Activated naive CD8-positive, alpha-beta T cell treated with anti-CD3 and anti-CD28 coated beads, Interleukin-2, amount 10 ng/mL, durations not matched to agents 7 days and 5 days (primary cell): ENCODE measurements around the gene KRTAP1-1. TPM values are rescaled to one million over a fixed set of nuclear protein-coding genes. Genes with fewer than 3 reads are reported as not detected.
"Not testable (repeated sequence)": the region's sequence is repeated elsewhere in the genome, so short reads cannot be mapped to it uniquely, and the experiment has no call there.

Experiments
- ATAC-seq: fragments of 150-1000 bp; cut with Tn5 transposase; one replicate; pipeline ENCODE4 v1.10.0; 2021; ENCODE audit warnings: low read depth, moderate library complexity
- POLR2A ChIA-PET: fragments of 350-600 bp; sonication (Branson Sonifier 250); formaldehyde crosslinking; loops from one replicate; lab custom pipeline; 2021; ENCODE audit warnings: antibody characterized with exemption; lab: Charles Lee
- DNase-seq: peaks from one replicate; pipeline ENCODE4 v3.0.0; 2021
- H3K27ac Mint-ChIP-seq: one replicate; pipeline ENCODE4 v1.8.0; 2022; ENCODE audit warnings: mild to moderate bottlenecking, mixed read lengths
- H3K27me3 Mint-ChIP-seq: one replicate; pipeline ENCODE4 v1.8.0; 2022; ENCODE audit warnings: mild to moderate bottlenecking, moderate library complexity, mixed read lengths
- H3K36me3 Mint-ChIP-seq: one replicate; pipeline ENCODE4 v1.8.0; 2021; ENCODE audit warnings: mild to moderate bottlenecking, mixed read lengths
- H3K4me1 Mint-ChIP-seq: one replicate; pipeline ENCODE4 v1.8.0; 2021; ENCODE audit warnings: mixed read lengths
- H3K4me3 Mint-ChIP-seq: one replicate; pipeline ENCODE4 v1.8.0; 2022; ENCODE audit warnings: mild to moderate bottlenecking, moderate library complexity, mixed read lengths
- H3K9me3 Mint-ChIP-seq: one replicate; pipeline ENCODE4 v1.8.0; 2021; ENCODE audit warnings: mixed read lengths
- total RNA-seq, 2 experiments: library from RNA; stranded (reverse); gene quantifications; one replicate each; pipeline ENCODE4 v1.2.3, GENCODE V29; 2021

Gene KRTAP1-1
- total RNA-seq, 2 experiments from 2014 or later, result not detected

DNA sequence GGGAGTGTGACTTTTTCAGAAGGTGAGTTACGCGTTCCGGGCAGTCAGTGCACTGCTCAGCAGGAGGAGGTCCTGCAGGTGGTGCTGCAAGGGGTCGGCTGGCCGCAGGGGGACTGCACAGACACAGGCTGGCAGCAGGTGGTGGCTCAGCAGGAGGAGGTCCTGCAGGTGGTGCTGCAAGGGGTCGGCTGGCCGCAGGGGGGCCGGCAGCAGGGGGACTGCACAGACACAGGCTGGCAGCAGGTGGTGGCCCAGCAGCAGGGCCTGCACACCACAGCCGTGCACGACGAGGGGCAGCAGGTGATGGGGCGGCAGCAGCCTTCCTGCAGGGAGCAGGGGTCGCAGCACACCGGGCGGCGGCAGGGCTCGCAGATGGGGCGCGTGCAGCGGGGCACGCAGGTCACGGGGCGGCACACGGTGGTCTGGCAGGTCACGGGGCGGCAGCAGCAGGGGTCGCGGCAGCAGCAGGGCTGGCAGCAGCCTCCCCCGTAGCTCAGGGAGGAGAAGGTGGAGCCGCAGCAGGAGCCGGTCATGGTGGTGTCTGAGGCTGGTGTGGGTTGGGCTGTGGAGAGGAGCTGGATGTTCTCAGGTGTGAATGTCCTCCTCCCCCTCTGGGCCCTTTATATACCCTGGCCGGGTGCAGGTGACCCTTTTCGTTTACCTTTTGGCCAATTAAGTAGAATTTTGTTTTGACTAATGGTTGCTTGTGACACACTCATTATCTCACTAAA lies 5.7 kb upstream of the KRTAP1-1 start, which contains the start of gene KRTAP2-1:
Gene KRTAP2-1 (minus strand): TSS at position 582 of the 731 bp plus-strand sequence. CDS start 49 bp downstream, at position 533.
- H3K4me3 Mint-ChIP-seq, H3K4me1 Mint-ChIP-seq, DNase-seq, ATAC-seq, H3K27ac Mint-ChIP-seq, H3K36me3 Mint-ChIP-seq, POLR2A ChIA-PET, H3K27me3 Mint-ChIP-seq, H3K9me3 Mint-ChIP-seq: not testable (repeated sequence)

DNA sequence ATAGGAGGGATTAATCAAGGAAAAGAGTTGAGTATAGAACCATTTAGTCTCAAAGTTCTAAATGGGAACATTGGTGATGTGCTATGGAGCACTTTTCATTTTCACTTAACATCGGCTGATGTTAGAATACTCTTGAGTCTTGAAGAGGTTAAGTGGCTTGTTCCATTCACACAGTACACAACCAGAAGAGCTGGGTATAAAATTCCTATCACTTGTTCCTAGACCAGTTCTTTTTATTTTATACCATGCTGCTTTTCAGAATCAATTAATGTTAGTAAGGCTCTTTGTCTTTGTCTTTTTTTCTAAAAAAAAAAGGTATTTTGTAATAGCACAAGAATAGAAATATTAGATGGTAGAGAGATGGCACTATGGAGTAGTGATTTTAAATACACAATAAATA lies 1.7 kb upstream of the KRTAP1-1 start:
- Mint-ChIP-seq H3K27me3 (peaks cover 9% of the 10 kb centered on the region), H3K4me3 (no peak overlapping the region), H3K9me3 (peaks cover 7% of the 10 kb centered on the region), H3K27ac (no peak overlapping the region), H3K4me1 (no peaks in the 10 kb centered on the region), H3K36me3 (no peaks in the 10 kb centered on the region)
- POLR2A ChIA-PET, result no interaction called here
- DNase-seq (no peak), ATAC-seq (no peak)

DNA sequence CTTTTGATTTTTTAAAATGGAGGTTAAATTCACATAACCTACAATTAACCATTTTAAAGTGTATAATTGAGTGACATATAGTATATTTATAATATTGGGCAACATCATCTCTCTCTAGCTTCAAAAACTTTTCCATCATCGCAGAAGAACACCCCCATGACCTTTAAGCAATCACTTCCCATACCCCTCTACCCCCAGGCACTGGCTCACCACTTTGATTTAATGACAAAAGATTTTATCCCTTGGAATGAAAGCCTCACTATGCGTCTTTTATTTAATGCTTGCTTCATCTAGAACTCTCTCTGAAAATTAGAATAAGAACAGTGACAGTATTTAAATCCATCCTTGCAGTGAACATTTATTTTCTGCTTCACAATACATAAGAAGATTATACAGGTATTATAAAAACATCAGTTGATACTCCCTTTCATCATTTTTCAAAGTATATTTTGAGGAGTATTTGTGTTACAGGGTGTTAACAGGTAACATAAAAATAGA lies 3.3 kb downstream of the KRTAP1-1 start:
- POLR2A ChIA-PET, result no interaction called here
- H3K27me3 Mint-ChIP-seq, result peaks cover 11% of the 10 kb centered on the region
- peaks cover 6% of the 10 kb centered on the region for H3K9me3 Mint-ChIP-seq
- H3K4me1 Mint-ChIP-seq, result no peaks in the 10 kb centered on the region
- H3K27ac Mint-ChIP-seq, result no peak overlapping the region
- DNase-seq (no peak), ATAC-seq (no peak)
- H3K36me3 Mint-ChIP-seq, result no peaks in the 10 kb centered on the region
- no peak overlapping the region for H3K4me3 Mint-ChIP-seq

DNA sequence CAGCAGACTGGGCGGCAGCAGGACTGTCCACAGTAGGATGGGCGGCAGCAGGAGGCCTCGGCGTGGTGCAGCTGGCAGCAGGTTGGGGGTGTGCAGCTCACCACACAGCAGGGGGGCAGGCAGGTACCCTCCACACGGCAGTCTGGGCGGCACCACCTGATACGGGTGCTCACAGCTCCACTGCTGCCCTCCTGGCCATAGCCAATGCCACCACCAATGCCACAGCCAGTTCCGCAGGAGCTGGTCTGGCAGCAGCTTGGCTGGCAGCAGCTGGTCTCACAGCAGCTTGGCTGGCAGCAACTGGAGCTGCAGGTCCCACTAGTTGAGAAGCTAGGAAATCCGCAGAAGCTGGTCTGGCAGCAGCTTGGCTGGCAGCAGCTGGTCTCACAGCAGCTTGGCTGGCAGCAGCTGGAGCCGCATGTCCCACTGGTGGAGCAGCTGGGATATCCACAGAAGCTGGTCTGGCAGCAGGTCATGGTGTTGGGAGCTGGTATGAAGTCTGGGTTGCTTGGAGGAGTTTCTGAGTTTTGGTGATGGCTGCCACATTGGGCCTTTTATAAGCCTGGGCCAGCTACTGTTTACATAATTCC lies 6.8 kb downstream of the KRTAP1-1 start, which contains the start of gene KRTAP1-3:
Gene KRTAP1-3 (minus strand): TSS at position 529 of the 590 bp plus-strand sequence. CDS start 53 bp downstream, at position 476.
- H3K4me1 Mint-ChIP-seq, H3K9me3 Mint-ChIP-seq, POLR2A ChIA-PET, ATAC-seq, H3K4me3 Mint-ChIP-seq, DNase-seq, H3K36me3 Mint-ChIP-seq, H3K27ac Mint-ChIP-seq: not testable (repeated sequence)
- peaks cover 17% of the 10 kb centered on the region for H3K27me3 Mint-ChIP-seq

DNA sequence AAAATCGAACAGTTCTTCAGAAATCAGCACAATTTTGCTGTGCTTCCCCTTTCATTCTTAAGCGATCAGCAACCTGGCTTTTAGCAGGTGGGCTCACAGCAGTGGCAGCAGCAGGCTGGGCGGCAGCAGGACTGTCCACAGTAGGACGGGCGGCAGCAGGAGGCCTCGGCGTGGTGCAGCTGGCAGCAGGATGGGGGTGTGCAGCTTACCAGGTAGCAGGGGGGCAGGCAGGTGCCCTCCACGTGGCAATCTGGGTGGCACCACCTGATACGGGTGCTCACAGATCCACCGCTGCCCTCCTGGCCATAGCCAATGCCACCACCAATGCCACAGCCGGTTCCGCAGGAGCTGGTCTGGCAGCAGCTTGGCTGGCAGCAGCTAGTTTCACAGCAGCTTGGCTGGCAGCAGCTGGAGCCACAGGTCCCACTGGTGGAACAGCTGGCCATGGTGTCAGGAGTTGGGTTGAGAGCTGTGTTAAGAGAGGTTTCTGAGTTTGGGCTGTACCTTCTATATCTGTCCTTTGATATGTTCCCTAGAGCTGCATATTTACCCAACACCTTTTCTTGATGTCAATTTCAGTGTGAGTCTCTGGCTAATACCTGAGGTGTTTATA lies 11.5 kb downstream of the KRTAP1-1 start, which contains the start of gene KRTAP1-4:
Gene KRTAP1-4 (minus strand): TSS at position 563 of the 613 bp plus-strand sequence. CDS start 117 bp downstream, at position 446.
- no peak for ATAC-seq
- no peak within 1 kb of the TSS for H3K27ac Mint-ChIP-seq
- H3K9me3 Mint-ChIP-seq, result no peaks in the 10 kb centered on the region

DNA sequence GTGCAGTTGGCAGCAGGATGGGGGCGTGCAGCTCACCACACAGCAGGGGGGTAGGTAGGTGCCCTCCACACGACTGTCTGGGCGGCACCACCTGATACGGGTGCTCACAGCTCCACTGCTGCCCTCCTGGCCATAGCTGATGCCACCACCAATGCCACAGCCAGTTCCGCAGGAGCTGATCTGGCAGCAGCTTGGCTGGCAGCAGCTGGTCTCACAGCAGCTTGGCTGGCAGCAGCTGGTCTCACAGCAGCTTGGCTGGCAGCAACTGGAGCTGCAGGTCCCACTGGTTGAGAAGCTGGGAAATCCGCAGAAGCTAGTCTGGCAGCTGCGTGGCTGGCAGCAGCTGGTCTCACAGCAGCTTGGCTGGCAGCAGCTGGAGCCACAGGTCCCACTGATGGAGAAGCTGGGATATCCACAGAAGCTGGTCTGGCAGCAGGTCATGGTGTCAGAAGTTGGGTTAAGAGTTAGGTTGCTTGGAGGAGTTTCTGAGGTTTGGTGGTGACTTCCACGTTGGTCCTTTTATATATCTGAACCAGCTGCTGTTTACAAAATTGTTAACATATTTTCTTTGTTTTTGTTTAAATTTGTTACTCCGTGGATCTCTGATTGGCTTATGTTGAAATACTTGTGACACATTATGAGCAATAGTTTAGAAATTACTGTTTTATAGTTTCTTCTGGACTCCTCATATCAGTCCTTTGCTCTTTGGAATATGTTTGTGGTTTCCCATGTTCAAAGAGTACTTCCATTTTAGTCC lies 14.4 kb downstream of the KRTAP1-1 start, which contains the start of gene KRTAP1-5:
Gene KRTAP1-5 (minus strand): TSS at position 494 of the 757 bp plus-strand sequence. CDS start 53 bp downstream, at position 441.
- no peaks in the 10 kb centered on the region for H3K36me3 Mint-ChIP-seq
- no peak within 1 kb of the TSS for H3K4me3 Mint-ChIP-seq
- H3K9me3 Mint-ChIP-seq, result no peaks in the 10 kb centered on the region
- H3K27me3 Mint-ChIP-seq, result peaks cover 18% of the 10 kb centered on the region
- H3K4me1 Mint-ChIP-seq, result peaks cover 6% of the 10 kb centered on the region
- H3K27ac Mint-ChIP-seq, result no peak within 1 kb of the TSS
- POLR2A ChIA-PET, result no interaction called here
- DNase-seq, result no peak
- ATAC-seq, result no peak

More for the DNA sequence above, 11.5 kb downstream of the KRTAP1-1 start, which contains the start of gene KRTAP1-4:
- no peaks in the 10 kb centered on the region for H3K36me3 Mint-ChIP-seq
- DNase-seq, result no peak
- peaks cover 2% of the 10 kb centered on the region for H3K4me1 Mint-ChIP-seq
- H3K4me3 Mint-ChIP-seq, result no peak within 1 kb of the TSS
- POLR2A ChIA-PET, result no interaction called here
- H3K27me3 Mint-ChIP-seq, result peaks cover 23% of the 10 kb centered on the region

DNA sequence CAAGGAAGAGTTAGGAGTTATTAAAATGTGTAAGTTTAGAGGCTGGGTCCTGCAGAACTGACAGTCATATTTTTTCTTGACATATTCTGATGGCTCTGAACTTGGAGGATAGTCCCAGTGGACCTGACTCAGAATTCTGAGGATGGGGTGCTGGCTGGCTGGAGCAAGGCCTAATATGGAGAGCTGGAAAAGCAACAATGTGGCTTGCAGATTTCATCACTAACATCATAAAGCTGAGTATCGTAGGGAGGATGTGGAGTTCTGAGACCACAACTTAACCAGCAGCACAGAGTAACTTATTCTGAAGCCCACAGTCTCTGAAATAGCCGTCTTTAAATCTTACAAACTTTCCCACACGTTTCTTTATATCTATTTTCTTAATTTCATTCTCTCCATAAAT lies 16.6 kb downstream of the KRTAP1-1 start:
- H3K27me3 Mint-ChIP-seq, result peaks cover 15% of the 10 kb centered on the region
- H3K4me3 Mint-ChIP-seq, result no peak overlapping the region
- POLR2A ChIA-PET, result no interaction called here

DNA sequence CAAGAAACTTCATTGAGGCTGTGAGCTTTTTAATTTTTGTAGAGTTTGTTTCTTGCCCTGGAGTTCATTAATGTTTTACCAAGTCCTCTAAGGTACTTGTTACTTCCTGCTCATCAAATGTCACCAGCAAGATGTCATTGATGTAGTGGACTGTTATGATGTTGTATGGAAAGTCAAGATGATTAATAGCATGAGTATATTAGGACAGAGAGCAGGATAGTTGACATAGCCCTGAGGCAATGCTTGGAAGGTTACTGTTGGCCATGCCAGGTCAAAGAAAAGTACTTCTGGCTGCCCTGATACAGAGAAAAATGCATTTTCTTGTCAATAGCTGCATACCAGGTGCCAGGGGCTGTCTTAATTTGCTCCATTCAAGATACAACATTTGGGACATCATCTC lies 20.9 kb downstream of the KRTAP1-1 start:
- H3K27ac Mint-ChIP-seq, result no peak overlapping the region
- no peaks in the 10 kb centered on the region for H3K9me3 Mint-ChIP-seq
- H3K36me3 Mint-ChIP-seq, result no peaks in the 10 kb centered on the region
- H3K4me1 Mint-ChIP-seq, result peaks cover 6% of the 10 kb centered on the region
- H3K27me3 Mint-ChIP-seq, result no peaks in the 10 kb centered on the region
- POLR2A ChIA-PET, result no interaction called here
- no peak overlapping the region for H3K4me3 Mint-ChIP-seq
- DNase-seq (no peak), ATAC-seq (no peak)

More for the DNA sequence above, 16.6 kb downstream of the KRTAP1-1 start:
- H3K27ac Mint-ChIP-seq, result no peak overlapping the region
- no peaks in the 10 kb centered on the region for H3K36me3 Mint-ChIP-seq
- ATAC-seq (no peak), DNase-seq (no peak)
- peaks cover 6% of the 10 kb centered on the region for H3K4me1 Mint-ChIP-seq
- H3K9me3 Mint-ChIP-seq, result no peaks in the 10 kb centered on the region

DNA sequence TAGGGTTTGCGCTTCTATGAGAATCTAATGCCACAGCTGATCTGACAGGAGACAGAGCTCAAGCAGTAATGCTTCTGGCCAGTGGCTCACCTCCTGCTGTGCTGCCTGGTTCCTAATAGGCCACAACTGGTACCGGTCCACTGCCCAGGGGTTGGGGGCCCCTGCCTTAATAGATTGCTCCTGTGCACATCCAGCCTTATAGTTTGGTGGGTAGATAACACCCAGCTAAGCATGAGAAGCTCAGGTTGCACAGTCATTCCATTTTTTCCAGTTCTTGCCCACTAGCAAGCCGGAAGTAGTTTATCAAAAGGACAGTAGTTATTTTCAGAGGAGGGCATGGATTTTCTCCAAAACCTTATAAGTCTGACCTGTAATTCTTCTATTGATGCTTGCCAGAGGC lies 21.8 kb downstream of the KRTAP1-1 start:
- DNase-seq (no peak), ATAC-seq (no peak)
- H3K27ac Mint-ChIP-seq, result no peak overlapping the region
- peaks cover 2% of the 10 kb centered on the region for H3K27me3 Mint-ChIP-seq
- no peak overlapping the region for H3K4me3 Mint-ChIP-seq
- H3K9me3 Mint-ChIP-seq, result no peaks in the 10 kb centered on the region
- peaks cover 2% of the 10 kb centered on the region for H3K4me1 Mint-ChIP-seq
- H3K36me3 Mint-ChIP-seq, result no peaks in the 10 kb centered on the region
- POLR2A ChIA-PET, result no interaction called here

DNA sequence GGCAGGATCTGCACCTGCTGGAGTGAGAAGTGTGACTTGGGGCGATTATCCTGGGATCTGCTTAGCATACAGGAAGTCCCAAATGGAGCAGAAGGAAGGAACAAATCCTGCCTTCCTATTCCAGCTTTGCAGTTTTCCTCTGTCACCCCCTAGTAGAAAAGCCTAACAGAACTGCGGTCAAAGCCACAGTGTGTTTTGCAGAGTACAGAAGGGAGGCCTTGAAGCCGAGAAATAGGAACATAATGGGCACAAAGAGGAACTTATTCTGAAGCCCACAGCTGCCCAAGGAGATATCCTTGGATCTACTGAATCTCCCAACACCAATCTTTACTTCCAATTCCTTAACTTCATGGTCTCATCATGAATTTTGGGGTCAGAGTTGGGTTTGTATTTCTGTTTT lies 22.7 kb downstream of the KRTAP1-1 start:
- peaks cover 2% of the 10 kb centered on the region for H3K27me3 Mint-ChIP-seq
- H3K36me3 Mint-ChIP-seq, result no peaks in the 10 kb centered on the region
- DNase-seq (no peak), ATAC-seq (no peak)
- H3K4me1 Mint-ChIP-seq, result no peaks in the 10 kb centered on the region
- no peaks in the 10 kb centered on the region for H3K9me3 Mint-ChIP-seq
- no peak overlapping the region for H3K4me3 Mint-ChIP-seq
- POLR2A ChIA-PET, result no interaction called here
- H3K27ac Mint-ChIP-seq, result no peak overlapping the region

DNA sequence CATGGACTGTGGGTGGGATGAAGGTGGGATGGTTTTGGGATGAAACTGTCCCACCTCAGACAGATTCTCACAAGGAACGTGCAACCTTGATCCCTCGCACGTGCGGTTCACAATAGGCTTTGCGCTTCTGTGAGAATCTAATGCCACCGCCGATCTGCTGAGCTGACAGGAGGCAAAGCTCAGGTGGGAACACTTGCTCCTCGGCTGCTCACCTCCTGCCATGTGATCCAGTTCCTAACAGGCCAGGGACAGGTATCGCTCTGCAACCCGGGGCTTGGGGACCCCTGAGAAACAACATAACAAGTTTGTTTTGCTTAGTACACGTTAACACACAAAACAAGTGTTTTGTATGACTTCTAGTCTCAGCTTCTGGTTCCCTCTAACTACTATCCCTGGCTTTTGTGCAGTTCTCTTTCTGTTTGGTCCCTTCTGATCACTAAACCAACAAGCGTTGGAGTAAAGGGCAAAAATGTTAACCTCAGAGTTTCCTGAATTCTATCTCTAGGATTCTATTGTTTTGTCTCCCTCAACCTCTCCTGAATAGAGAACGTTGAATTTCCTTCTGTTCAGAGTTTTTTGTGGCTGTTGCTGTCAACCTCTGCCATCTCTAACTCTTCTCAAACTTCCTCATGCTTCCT lies 24.6 kb downstream of the KRTAP1-1 start:
- Mint-ChIP-seq H3K27ac (no peak overlapping the region), H3K36me3 (no peaks in the 10 kb centered on the region), H3K4me1 (no peaks in the 10 kb centered on the region), H3K9me3 (no peaks in the 10 kb centered on the region), H3K4me3 (no peak overlapping the region), H3K27me3 (peaks cover 2% of the 10 kb centered on the region)
- POLR2A ChIA-PET, result no interaction called here
- DNase-seq (no peak), ATAC-seq (no peak)

DNA sequence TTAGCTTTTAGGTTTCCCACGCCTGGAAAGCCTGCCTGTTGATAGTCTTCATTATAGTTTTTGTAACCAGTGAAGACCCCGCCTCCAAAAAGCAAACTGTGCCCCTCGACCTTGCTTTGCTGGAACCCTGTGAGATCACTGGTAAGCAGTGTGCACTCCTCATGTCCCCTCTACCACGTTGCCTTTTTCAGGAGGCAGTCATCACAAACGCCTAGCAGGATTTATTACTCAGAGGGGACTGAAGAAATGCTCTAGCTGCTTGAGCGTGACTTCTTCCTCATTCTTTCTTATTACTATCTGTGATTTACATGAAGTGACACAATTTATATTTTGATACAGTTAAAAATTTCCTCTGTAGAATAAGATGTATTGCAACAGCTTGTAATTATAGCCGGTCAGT lies 25.8 kb downstream of the KRTAP1-1 start:
- ATAC-seq, result no peak
- H3K4me3 Mint-ChIP-seq, result no peak overlapping the region
- H3K27ac Mint-ChIP-seq, result no peak overlapping the region
- no peaks in the 10 kb centered on the region for H3K4me1 Mint-ChIP-seq
- peaks cover 2% of the 10 kb centered on the region for H3K27me3 Mint-ChIP-seq
- POLR2A ChIA-PET, result no interaction called here
- no peak for DNase-seq
- H3K9me3 Mint-ChIP-seq, result no peaks in the 10 kb centered on the region
- no peaks in the 10 kb centered on the region for H3K36me3 Mint-ChIP-seq
